ENCODE results near the gene DCAF6.

Gene DCAF6

DNA sequence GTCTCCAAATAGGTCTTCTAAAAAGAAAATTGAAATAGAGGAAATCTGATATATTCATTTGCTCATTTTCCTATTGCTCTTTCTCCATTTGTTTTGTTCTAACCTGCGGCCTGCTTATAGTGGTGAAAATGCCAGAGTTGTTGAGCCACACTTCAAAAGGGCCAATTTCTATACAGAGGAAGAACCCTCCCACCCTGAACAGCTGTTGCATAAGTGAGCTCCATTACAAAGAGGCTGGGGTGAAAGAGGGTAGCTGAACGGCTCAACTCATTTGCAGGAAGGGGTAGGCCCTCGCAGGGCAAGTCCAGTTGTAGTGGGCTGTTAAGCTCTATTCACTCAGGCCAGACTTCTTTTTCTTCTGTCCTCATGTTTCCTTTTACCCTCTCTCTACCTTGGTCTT, 31.3 kb upstream of the DCAF6 start:
- DNase-seq (ENCODE audit: insufficient read length, low spot score): no peak
- FAIRE-seq: no peak
- no peak for TF ChIP-seq TAF1 (IDR thresholded peaks at IDR 0.05; ENCODE audit: low read depth, low read length)
- TF ChIP-seq SPI1 (IDR thresholded peaks at IDR 0.05; ENCODE audit: low read depth, low read length): no peak
- TF ChIP-seq POLR2A (IDR thresholded peaks at IDR 0.05; ENCODE audit: low read depth, low read length): no peak

- no peak for FAIRE-seq
- DNase-seq (ENCODE audit: insufficient read length, low spot score): no peak
- TF ChIP-seq PAX5 (IDR thresholded peaks at IDR 0.05; ENCODE audit: insufficient read depth, low read length, severe bottlenecking): no peak
- TF ChIP-seq SPI1 (IDR thresholded peaks at IDR 0.05; ENCODE audit: low read depth, low read length): no peak
- no peak for TF ChIP-seq POLR2AphosphoS5 (IDR thresholded peaks at IDR 0.05; ENCODE audit: low read depth, low read length)
- TF ChIP-seq TAF1 (IDR thresholded peaks at IDR 0.05; ENCODE audit: low read depth, low read length): no peak
- no peak for TF ChIP-seq POLR2A (IDR thresholded peaks at IDR 0.05; ENCODE audit: low read depth, low read length)
- no peak for TF ChIP-seq POU2F2 (IDR thresholded peaks at IDR 0.05; ENCODE audit: low read depth, low read length)
These were observed 30.8 kb upstream of the DCAF6 start for GRCh38 chr1:167905671-167906070.

- DNase-seq (ENCODE audit: insufficient read length, low spot score): no peak
These were observed 26.7 kb upstream of the DCAF6 start for GRCh38 chr1:167909691-167910180.

DNA sequence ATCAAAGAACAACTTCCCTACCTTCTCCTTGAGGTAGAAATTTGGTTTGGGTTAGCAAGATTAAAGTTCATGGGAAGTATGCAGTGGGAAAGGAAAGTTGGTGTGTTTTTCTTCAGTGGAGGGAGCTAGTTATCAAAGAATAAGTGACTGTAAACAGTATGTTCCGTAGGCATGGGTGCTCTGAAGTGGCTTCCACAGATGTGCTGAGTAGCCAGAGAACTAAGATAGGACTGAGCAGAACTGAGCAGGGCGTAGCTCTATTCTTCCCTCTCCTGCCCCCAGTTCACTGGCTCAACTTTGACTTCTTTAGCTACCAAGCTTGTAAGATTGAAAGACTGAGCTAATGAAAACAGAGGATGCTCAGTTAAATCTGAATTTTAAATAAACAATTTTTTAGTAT, 26.0 kb upstream of the DCAF6 start:
- TF ChIP-seq POU2F2 (IDR thresholded peaks at IDR 0.05; ENCODE audit: low read depth, low read length) (no peak), SPI1 (IDR thresholded peaks at IDR 0.05; ENCODE audit: low read depth, low read length) (no peak), POLR2A (IDR thresholded peaks at IDR 0.05; ENCODE audit: low read depth, low read length) (no peak), POLR2AphosphoS5 (IDR thresholded peaks at IDR 0.05; ENCODE audit: low read depth, low read length) (no peak), PAX5 (IDR thresholded peaks at IDR 0.05; ENCODE audit: insufficient read depth, low read length, severe bottlenecking) (no peak), TAF1 (IDR thresholded peaks at IDR 0.05; ENCODE audit: low read depth, low read length) (no peak)
- FAIRE-seq: no peak
- DNase-seq (ENCODE audit: insufficient read length, low spot score): no peak

More at GRCh38 chr1:167909691-167910180, 26.7 kb upstream of the DCAF6 start:
- TF ChIP-seq POLR2A (IDR thresholded peaks at IDR 0.05; ENCODE audit: low read depth, low read length): no peak
- no peak for TF ChIP-seq POU2F2 (IDR thresholded peaks at IDR 0.05; ENCODE audit: low read depth, low read length)
- FAIRE-seq: no peak

GRCh38 chr1:167911413-167911812, 25.1 kb upstream of the DCAF6 start:
- DNase-seq (ENCODE audit: insufficient read length, low spot score) (no peak), FAIRE-seq (no peak)
- TF ChIP-seq POU2F2 (IDR thresholded peaks at IDR 0.05; ENCODE audit: low read depth, low read length) (no peak), POLR2AphosphoS5 (IDR thresholded peaks at IDR 0.05; ENCODE audit: low read depth, low read length) (no peak), POLR2A (IDR thresholded peaks at IDR 0.05; ENCODE audit: low read depth, low read length) (no peak), PAX5 (IDR thresholded peaks at IDR 0.05; ENCODE audit: insufficient read depth, low read length, severe bottlenecking) (no peak), TAF1 (IDR thresholded peaks at IDR 0.05; ENCODE audit: low read depth, low read length) (no peak), SPI1 (IDR thresholded peaks at IDR 0.05; ENCODE audit: low read depth, low read length) (no peak)

- no peak for TF ChIP-seq PAX5 (IDR thresholded peaks at IDR 0.05; ENCODE audit: insufficient read depth, low read length, severe bottlenecking)
- TF ChIP-seq SPI1 (IDR thresholded peaks at IDR 0.05; ENCODE audit: low read depth, low read length): no peak
- TF ChIP-seq POU2F2 (IDR thresholded peaks at IDR 0.05; ENCODE audit: low read depth, low read length): no peak
- TF ChIP-seq TAF1 (IDR thresholded peaks at IDR 0.05; ENCODE audit: low read depth, low read length): no peak
- no peak for FAIRE-seq
- no peak for DNase-seq (ENCODE audit: insufficient read length, low spot score)
These were observed 24.2 kb upstream of the DCAF6 start for GRCh38 chr1:167912294-167912693.

DNA sequence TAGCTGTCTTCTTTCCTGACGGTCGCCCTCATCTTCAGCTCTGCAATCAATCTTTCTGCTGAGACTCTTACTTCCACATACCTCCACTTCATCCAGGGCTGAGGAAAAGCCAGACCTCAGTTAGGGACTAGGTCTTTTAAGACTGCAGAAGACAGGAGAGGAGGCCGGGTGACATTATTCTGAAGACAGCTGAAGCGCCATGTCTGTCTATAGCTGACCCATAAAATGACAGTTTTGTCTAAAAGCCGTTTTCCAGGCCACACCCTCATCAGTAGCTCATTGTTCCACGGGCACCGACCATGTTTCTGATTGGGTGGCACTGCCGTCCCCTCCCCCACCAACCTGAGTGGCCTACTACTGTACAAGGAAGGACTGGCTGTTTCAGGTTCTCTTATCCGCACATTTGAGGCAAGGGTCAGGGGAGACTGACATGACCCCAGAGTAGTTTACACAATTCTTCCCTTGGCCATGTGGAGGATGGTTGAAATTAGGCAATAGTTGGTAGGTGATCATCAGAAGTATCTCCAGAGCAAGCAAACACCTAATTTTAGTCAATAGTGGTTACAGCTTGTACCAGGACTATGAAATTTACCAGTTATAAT, 22.5 kb upstream of the DCAF6 start, which contains the start of gene ADCY10:
Gene ADCY10 (minus strand): TSS at position 240 of the 602 bp plus-strand sequence. CDS start 8,994 bp downstream, outside the sequence.
- FAIRE-seq (no peak), DNase-seq (ENCODE audit: insufficient read length, low spot score) (no peak)
- TF ChIP-seq POLR2A (IDR thresholded peaks at IDR 0.05; ENCODE audit: low read depth, low read length) (no peak), POLR2AphosphoS5 (IDR thresholded peaks at IDR 0.05; ENCODE audit: low read depth, low read length) (no peak), POU2F2 (IDR thresholded peaks at IDR 0.05; ENCODE audit: low read depth, low read length) (no peak), PAX5 (IDR thresholded peaks at IDR 0.05; ENCODE audit: insufficient read depth, low read length, severe bottlenecking) (no peak), SPI1 (IDR thresholded peaks at IDR 0.05; ENCODE audit: low read depth, low read length) (no peak), TAF1 (IDR thresholded peaks at IDR 0.05; ENCODE audit: low read depth, low read length) (no peak)

DNA sequence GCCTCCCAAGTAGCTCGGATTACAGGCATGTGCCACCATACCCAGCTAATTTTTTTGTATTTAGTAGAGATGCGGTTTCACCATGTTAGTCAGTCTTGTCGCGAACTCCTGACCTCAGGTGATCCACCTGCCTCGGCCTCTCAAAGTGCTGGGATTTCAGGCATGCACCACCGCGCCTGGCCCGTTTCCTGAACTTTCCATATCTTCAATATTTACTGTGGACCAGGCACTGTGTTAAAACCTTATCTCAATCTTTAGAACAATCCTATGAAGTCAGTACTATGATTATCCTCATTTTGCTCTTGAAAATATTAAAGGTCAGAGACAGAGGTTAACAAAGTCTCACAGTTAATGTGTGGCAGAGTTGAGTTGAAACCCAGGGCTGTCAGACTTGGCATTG, 20.9 kb upstream of the DCAF6 start:
- TF ChIP-seq POLR2AphosphoS5 (IDR thresholded peaks at IDR 0.05; ENCODE audit: low read depth, low read length) (no peak), POLR2A (IDR thresholded peaks at IDR 0.05; ENCODE audit: low read depth, low read length) (no peak), PAX5 (IDR thresholded peaks at IDR 0.05; ENCODE audit: insufficient read depth, low read length, severe bottlenecking) (no peak), SPI1 (IDR thresholded peaks at IDR 0.05; ENCODE audit: low read depth, low read length) (no peak), POU2F2 (IDR thresholded peaks at IDR 0.05; ENCODE audit: low read depth, low read length) (no peak), TAF1 (IDR thresholded peaks at IDR 0.05; ENCODE audit: low read depth, low read length) (no peak)
- DNase-seq (ENCODE audit: insufficient read length, low spot score) (no peak), FAIRE-seq (no peak)

DNA sequence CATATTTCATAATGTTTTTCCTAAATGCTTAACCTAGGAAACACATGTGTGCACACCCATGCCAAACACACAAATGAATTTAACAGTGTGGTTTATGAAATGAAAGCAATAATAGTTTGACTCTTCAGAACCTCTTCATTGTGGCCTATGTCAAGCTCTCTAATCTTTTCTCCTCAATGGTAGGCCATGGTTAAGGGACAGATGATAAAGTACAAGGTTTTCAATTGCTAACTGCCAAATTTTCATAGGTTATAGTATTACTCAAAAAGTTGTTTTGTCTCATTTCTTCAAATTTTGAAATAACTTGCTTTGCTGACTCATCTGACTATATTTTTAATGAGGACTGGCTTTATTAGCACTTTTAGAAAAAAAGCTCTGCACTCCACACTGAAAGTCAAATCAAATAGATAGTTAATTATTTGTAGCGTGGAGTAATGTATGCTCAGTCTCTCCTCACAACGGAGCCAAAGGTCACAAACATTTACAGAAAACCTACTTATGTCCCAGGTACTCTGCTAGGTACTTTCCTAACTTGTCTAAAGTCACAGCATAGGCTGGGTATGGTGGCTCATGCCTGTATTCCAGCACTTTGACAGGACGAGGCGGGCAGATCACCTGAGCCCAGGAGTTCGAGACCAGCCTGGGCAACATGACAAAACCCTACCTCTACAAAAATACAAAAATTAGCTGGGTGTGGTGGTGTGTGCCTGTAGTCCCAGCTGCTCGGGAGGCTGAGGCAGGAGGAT, 19.5 kb upstream of the DCAF6 start:
- FAIRE-seq (no peak), DNase-seq (ENCODE audit: insufficient read length, low spot score) (no peak)
- TF ChIP-seq PAX5 (IDR thresholded peaks at IDR 0.05; ENCODE audit: insufficient read depth, low read length, severe bottlenecking) (no peak), POU2F2 (IDR thresholded peaks at IDR 0.05; ENCODE audit: low read depth, low read length) (no peak), POLR2A (IDR thresholded peaks at IDR 0.05; ENCODE audit: low read depth, low read length) (no peak), SPI1 (IDR thresholded peaks at IDR 0.05; ENCODE audit: low read depth, low read length) (no peak), POLR2AphosphoS5 (IDR thresholded peaks at IDR 0.05; ENCODE audit: low read depth, low read length) (no peak), TAF1 (IDR thresholded peaks at IDR 0.05; ENCODE audit: low read depth, low read length) (no peak)
